ENCODE measurements around the gene TEAD1. TPM values are rescaled to one million over a fixed set of nuclear protein-coding genes. Genes with fewer than 3 reads are reported as not detected.

The TEAD1 gene
- total RNA-seq, 2 experiments from 2014 or later = 0.59 to 0.65 TPM

DNA sequence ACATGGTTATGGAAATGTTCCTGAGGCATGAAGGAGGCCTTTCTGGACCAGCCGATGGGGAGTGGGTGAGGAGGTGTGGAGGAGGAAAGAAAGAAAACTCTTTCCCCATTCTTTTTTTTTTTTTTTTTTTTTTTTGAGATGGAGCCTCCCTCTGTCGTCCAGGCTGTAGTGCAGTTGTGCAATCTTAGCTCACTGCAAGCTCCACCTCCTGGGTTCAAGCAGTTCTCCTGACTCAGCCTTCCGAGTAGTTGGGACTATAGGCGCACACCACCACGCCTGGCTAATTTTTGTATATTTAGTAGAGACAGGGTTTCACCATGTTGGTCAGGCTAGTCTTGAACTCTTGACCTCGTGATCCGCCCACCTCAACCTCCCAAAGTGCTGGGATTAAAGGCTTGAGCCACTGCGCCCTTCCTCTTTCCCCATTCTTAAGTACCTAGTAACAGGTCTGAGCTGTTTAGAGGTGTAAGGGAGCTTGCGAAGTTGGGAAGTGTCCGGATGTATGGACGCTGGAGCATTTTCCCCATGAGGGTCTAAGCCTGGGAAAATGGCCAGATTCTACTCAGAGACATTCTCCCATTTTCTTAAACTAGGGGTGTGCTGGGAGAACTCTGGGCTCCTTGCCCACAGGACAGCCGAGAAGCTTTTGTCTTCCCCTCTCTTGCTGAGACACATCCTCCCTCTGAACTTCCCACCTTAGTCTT is 135.8 kb downstream of the TEAD1 start:
- Mint-ChIP-seq H3K27me3 (peaks cover 27% of the 10 kb centered on the region), H3K27ac (no peak overlapping the region), H3K9me3 (ENCODE audit: low read depth) (no peaks in the 10 kb centered on the region), H3K4me1 (peaks cover 3% of the 10 kb centered on the region), H3K4me3 (no peak overlapping the region), H3K36me3 (ENCODE audit: low read depth) (no peaks in the 10 kb centered on the region)
- no peak for DNase-seq
- ChIA-PET POLR2A (no interaction called here), CTCF (no interaction called here)
- intact Hi-C loops (cut with DNase I, micrococcal nuclease) = no loop called here
- ATAC-seq = no peak

DNA sequence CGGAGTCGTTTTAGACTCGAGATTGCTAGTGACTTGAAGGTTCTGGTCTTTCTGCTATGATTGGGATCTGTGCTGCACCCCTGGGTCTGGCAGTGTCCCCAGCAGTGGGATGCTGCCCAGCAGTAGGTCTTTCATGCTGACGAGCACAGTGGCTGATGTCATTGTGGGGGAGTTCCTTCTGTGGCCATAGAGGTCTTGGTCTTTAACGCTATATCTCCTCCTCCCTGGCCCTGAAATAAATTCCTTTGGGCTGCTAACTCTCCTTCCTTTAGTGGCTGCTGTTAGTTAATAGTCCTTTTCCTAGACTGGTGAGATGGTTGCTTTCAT is 136.3 kb downstream of the TEAD1 start:
- CTCF ChIA-PET = no interaction called here
- no peak for ATAC-seq
- H3K27ac Mint-ChIP-seq = no peak overlapping the region
- intact Hi-C loops (cut with DNase I, micrococcal nuclease) = no loop called here
- H3K4me3 Mint-ChIP-seq = no peak overlapping the region
- DNase-seq = no peak
- no peaks in the 10 kb centered on the region for H3K36me3 Mint-ChIP-seq (ENCODE audit: low read depth)
- H3K4me1 Mint-ChIP-seq = peaks cover 8% of the 10 kb centered on the region
- peaks cover 25% of the 10 kb centered on the region for H3K27me3 Mint-ChIP-seq
- H3K9me3 Mint-ChIP-seq (ENCODE audit: low read depth) = no peaks in the 10 kb centered on the region
- POLR2A ChIA-PET = no interaction called here

GRCh38 chr11:12811861-12812260 is 137.6 kb downstream of the TEAD1 start:
- H3K4me3 Mint-ChIP-seq = no peak overlapping the region
- ATAC-seq (no peak), DNase-seq (no peak)
- ChIA-PET POLR2A (no interaction called here), CTCF (interaction anchor here (0.6 to 0.7 kb wide), 3 partner anchors 36 to 1241 kb away, joined by 3 read pairs; no protein-coding TSS in a partner anchor)
- H3K36me3 Mint-ChIP-seq (ENCODE audit: low read depth) = no peaks in the 10 kb centered on the region
- peaks cover 28% of the 10 kb centered on the region for H3K27me3 Mint-ChIP-seq
- no peaks in the 10 kb centered on the region for H3K9me3 Mint-ChIP-seq (ENCODE audit: low read depth)
- H3K27ac Mint-ChIP-seq = no peak overlapping the region
- intact Hi-C loops (cut with DNase I, micrococcal nuclease) = no loop called here
- H3K4me1 Mint-ChIP-seq = peaks cover 9% of the 10 kb centered on the region

DNA sequence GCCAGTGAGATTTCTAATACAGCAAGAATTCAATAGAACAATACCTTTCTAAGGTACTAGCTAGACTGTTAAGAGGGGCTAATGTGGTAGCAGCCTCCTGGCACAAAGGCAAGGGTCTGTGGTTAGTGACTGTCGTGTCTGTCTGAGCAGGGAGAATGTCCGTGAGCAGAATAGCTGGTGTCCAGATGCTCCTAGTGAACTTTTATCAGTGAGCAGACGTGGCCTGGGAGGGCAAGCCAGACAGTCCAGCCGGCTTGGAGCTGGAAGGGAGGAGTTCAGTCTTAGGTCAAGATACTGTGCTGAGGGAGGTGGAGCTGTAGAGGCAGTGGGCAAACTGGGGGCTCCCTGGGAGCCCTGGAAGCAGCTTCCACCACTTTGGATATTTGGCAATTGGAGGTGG is 138.6 kb downstream of the TEAD1 start:
- H3K9me3 Mint-ChIP-seq (ENCODE audit: low read depth) = no peaks in the 10 kb centered on the region
- intact Hi-C loops (cut with DNase I, micrococcal nuclease) = no loop called here
- no peak overlapping the region for H3K4me3 Mint-ChIP-seq
- ATAC-seq = no peak
- H3K36me3 Mint-ChIP-seq (ENCODE audit: low read depth) = no peaks in the 10 kb centered on the region
- ChIA-PET CTCF (no interaction called here), POLR2A (interaction anchor here (0.6 kb wide), 1 partner anchor 14 kb away, joined by 3 read pairs; no protein-coding TSS in a partner anchor)
- peaks cover 31% of the 10 kb centered on the region for H3K27me3 Mint-ChIP-seq
- H3K27ac Mint-ChIP-seq = no peak overlapping the region
- H3K4me1 Mint-ChIP-seq = peaks cover 9% of the 10 kb centered on the region
- DNase-seq = no peak

GRCh38 chr11:12813371-12814225 is 139.4 kb downstream of the TEAD1 start:
- Mint-ChIP-seq H3K36me3 (ENCODE audit: low read depth) (no peaks in the 10 kb centered on the region), H3K4me1 (peaks cover 9% of the 10 kb centered on the region), H3K9me3 (ENCODE audit: low read depth) (no peaks in the 10 kb centered on the region), H3K27me3 (peaks cover 32% of the 10 kb centered on the region), H3K27ac (no peak overlapping the region), H3K4me3 (no peak overlapping the region)
- intact Hi-C loops (cut with DNase I, micrococcal nuclease) = no loop called here
- ChIA-PET CTCF (interaction anchor here (0.6 kb wide), 1 partner anchor 55 kb away, joined by 3 read pairs; no protein-coding TSS in a partner anchor), POLR2A (interaction anchor here (0.6 kb wide), 1 partner anchor 13 kb away, joined by 3 read pairs; no protein-coding TSS in a partner anchor)
- DNase-seq (no peak), ATAC-seq (no peak)

DNA sequence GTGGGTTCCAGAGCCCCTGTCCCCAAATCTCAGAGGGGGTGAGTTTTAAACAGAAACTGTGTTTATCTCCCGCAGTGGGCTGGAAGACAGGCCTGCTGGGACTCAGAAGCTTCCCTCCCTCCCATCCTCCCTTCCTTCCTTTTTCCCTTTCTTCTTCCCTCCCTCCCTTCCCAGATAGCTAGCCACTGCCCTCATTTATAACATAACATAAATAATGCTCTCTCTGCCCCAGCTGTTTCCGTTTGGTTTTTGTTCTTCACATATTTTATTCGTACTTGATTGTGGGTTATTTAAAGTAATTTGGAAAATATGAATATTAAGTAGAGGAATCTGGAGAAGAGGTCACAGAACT is 140.9 kb downstream of the TEAD1 start:
- ChIA-PET POLR2A (no interaction called here), CTCF (interaction anchor here (0.6 to 0.7 kb wide), 2 partner anchors 394 to 774 kb away, joined by 3 read pairs; no protein-coding TSS in a partner anchor)
- Mint-ChIP-seq H3K36me3 (ENCODE audit: low read depth) (no peaks in the 10 kb centered on the region), H3K4me3 (no peak overlapping the region), H3K9me3 (ENCODE audit: low read depth) (no peaks in the 10 kb centered on the region), H3K27me3 (peaks cover 35% of the 10 kb centered on the region), H3K4me1 (peaks cover 9% of the 10 kb centered on the region), H3K27ac (no peak overlapping the region)
- intact Hi-C loops (cut with DNase I, micrococcal nuclease) = no loop called here
- ATAC-seq = no peak
- no peak for DNase-seq

- no peak overlapping the region for H3K27ac Mint-ChIP-seq
- ATAC-seq (no peak), DNase-seq (no peak)
- ChIA-PET POLR2A (no interaction called here), CTCF (no interaction called here)
- H3K4me1 Mint-ChIP-seq = peaks cover 9% of the 10 kb centered on the region
- H3K27me3 Mint-ChIP-seq = peaks cover 34% of the 10 kb centered on the region
- intact Hi-C loops (cut with DNase I, micrococcal nuclease) = no loop called here
- H3K36me3 Mint-ChIP-seq (ENCODE audit: low read depth) = no peaks in the 10 kb centered on the region
- no peaks in the 10 kb centered on the region for H3K9me3 Mint-ChIP-seq (ENCODE audit: low read depth)
- no peak overlapping the region for H3K4me3 Mint-ChIP-seq
Observed at GRCh38 chr11:12815931-12816494, 141.8 kb downstream of the TEAD1 start.

DNA sequence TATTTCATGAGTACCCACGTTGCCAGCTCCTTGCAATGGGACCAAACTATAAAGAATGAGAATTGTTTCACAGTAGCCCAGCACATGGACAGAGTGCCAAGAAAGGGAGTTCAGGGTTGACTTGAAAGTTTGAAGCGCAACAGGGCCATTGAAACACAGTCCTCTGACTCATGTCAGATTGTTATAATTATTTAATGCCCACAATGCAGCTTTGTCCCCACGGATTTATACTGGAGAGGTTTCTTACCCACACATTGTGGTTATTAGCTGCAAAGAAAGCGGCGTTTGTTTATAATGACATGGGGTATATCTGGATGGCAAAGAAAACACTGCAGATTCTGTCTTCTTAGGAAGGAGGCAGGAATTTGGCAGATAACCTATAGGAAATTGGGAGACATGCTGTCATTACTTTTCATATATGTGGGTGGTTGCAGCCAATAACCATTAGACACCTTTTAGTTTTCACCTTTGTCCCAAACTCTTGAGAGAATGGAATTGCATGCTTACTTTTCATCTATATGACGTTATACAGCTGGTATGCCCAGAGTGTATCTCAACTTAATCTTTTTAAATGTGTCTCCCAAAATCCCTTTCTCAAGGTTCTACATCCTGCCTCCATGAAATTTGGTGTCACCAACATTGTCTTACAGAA is 143.6 kb downstream of the TEAD1 start:
- POLR2A ChIA-PET = no interaction called here
- Mint-ChIP-seq H3K4me1 (peaks cover 9% of the 10 kb centered on the region), H3K27me3 (peaks cover 38% of the 10 kb centered on the region), H3K27ac (no peak overlapping the region), H3K36me3 (ENCODE audit: low read depth) (no peaks in the 10 kb centered on the region), H3K9me3 (ENCODE audit: low read depth) (no peaks in the 10 kb centered on the region), H3K4me3 (no peak overlapping the region)
- intact Hi-C loops (cut with DNase I, micrococcal nuclease) = no loop called here
- DNase-seq (no peak), ATAC-seq (no peak)
- CTCF ChIA-PET = no interaction called here

DNA sequence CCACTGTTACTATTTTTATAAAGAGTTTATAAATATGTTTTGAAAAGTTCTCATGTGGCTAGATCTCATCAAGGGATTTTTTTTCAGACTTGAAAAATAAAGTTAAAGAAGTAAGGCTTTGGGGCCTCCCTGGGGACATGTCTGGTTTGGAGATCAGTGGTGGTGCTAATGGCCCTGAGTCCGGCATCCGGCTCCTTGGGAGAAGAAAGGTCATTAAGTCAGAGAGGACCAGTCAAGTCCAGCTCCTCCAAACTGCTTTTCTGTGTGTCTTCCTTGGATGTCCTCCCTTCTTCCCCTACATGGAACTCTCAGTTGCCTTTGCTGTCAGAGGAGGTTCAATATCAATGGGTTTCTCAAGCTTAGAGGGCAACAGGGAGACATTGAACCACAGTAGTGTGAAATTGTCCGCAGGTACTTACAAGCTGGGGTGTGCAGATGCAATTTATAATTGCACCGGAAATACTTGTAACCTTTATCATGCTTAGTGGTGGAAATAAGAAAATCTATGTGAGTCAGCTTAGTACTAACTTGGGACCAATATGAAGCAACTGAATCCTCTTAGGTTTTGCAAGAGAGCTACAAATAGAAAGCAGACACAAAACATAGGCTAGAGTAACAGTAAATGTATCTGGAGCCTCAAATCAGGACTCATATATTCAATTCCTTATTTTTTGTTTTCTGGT is 144.3 kb downstream of the TEAD1 start:
- H3K4me1 Mint-ChIP-seq = peaks cover 9% of the 10 kb centered on the region
- no peaks in the 10 kb centered on the region for H3K9me3 Mint-ChIP-seq (ENCODE audit: low read depth)
- CTCF ChIA-PET = no interaction called here
- peaks cover 37% of the 10 kb centered on the region for H3K27me3 Mint-ChIP-seq
- no peak for ATAC-seq
- POLR2A ChIA-PET = no interaction called here
- no peaks in the 10 kb centered on the region for H3K36me3 Mint-ChIP-seq (ENCODE audit: low read depth)
- DNase-seq = no peak
- intact Hi-C loops (cut with DNase I, micrococcal nuclease) = no loop called here
- no peak overlapping the region for H3K4me3 Mint-ChIP-seq
- no peak overlapping the region for H3K27ac Mint-ChIP-seq

DNA sequence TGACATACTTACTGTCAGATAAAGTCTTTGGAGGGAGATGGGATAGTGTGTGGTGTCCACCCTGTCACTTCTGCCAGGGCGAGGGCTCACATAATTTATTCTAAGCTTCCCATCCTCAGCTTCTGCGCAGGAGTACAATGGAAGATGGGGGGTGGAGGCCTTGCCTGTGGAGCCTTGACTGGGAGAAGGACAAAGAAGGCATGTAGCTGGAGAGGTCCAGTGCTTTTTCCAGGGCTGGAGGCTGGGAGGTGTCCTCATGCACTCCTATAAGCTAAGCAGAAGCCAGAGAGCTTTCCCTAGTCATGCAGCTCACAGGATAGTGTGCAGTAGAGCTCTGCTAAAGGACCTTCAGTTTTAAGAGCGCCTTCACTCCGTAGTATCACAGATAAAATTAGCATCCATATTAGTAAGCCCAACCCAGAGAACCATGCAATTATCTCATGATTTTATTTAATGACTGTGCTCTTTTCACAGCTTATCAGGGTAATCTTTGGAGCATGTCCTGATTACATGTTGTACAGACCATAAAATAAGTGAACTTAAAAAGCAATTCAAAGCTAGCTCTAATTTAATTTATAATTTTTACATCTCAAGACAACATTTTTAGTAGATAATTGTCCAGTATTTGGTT is 148.3 kb downstream of the TEAD1 start:
- no peak overlapping the region for H3K4me3 Mint-ChIP-seq
- H3K4me1 Mint-ChIP-seq = no peaks in the 10 kb centered on the region
- no peak for ATAC-seq
- H3K27me3 Mint-ChIP-seq = peaks cover 41% of the 10 kb centered on the region
- DNase-seq = no peak
- H3K27ac Mint-ChIP-seq = no peak overlapping the region
- no peaks in the 10 kb centered on the region for H3K9me3 Mint-ChIP-seq (ENCODE audit: low read depth)
- POLR2A ChIA-PET = no interaction called here
- CTCF ChIA-PET = no interaction called here
- H3K36me3 Mint-ChIP-seq (ENCODE audit: low read depth) = no peaks in the 10 kb centered on the region
- intact Hi-C loops (cut with DNase I, micrococcal nuclease) = no loop called here

All from activated CD4-positive, alpha-beta T cell treated with anti-CD3 and anti-CD28 coated beads for 36 hours (primary cell).